22Rv1 (cell line): ENCODE data around the gene DSCAML1.

Experiments used
- CTCF ChIP-seq: fragments of 450-650 bp; IDR thresholded peaks from 2 replicates; pipeline ENCODE4 v1.5.1; 2017; ENCODE audit warnings: mild to moderate bottlenecking
- ZFX ChIP-seq: fragments of 450-650 bp; IDR thresholded peaks from 2 replicates; pipeline ENCODE4 v1.6.1; 2017; ENCODE audit warnings: antibody characterized with exemption, borderline replicate concordance

- no peak for TF ChIP-seq CTCF
- no peak for TF ChIP-seq ZFX
Observed at GRCh38 chr11:117730208-117730800, 66.7 kb downstream of the DSCAML1 start.
